Measurements from ENCODE around the gene CCDC51. TPM values are rescaled to one million over a fixed set of nuclear protein-coding genes. Genes with fewer than 3 reads are reported as not detected.

The CCDC51 gene
- total and polyA plus RNA-seq, 2 of the 13 experiments (the other 11 are each of a cell fraction or from before 2014, with no cell fraction given): 18.1 to 29.4 TPM

GRCh38 chr3:48439820-48440589 lies at the start of gene CCDC51, which contains the start of gene TMA7 (continued):
- peak; percentile 87 for TF ChIP-seq ZNF547 (CRISPR knock-in tag; IDR thresholded peaks at IDR 0.05)
- TF ChIP-seq ZFP36L2 (CRISPR knock-in tag; IDR thresholded peaks at IDR 0.05): no peak
- no peak for TF ChIP-seq PLRG1 (conservative IDR thresholded peaks at IDR 0.05)
- TF ChIP-seq ZNF670 (CRISPR knock-in tag; IDR thresholded peaks at IDR 0.05; ENCODE audit: borderline replicate concordance): peak; percentile 42; the same call in 1 of the 2 replicates
- no peak for TF ChIP-seq ZNF570 (CRISPR knock-in tag; IDR thresholded peaks at IDR 0.05; ENCODE audit: borderline replicate concordance)
- 0 out of 2 replicates have a peak, but pooled peaks have one; percentile 64 for TF ChIP-seq TIGD3 (CRISPR knock-in tag; IDR thresholded peaks at IDR 0.05; ENCODE audit: borderline replicate concordance)
- peak; percentile 71; the same call in 1 of the 2 replicates for TF ChIP-seq BCL3 (CRISPR knock-in tag; IDR thresholded peaks at IDR 0.05)
- no peak for TF ChIP-seq CCAR2 (optimal IDR thresholded peaks at IDR 0.05; ENCODE audit: low read depth, low read length)
- TF ChIP-seq TBL1XR1 (IDR thresholded peaks at IDR 0.05; ENCODE audit: borderline replicate concordance, low read length, partially characterized antibody): no peak
- TF ChIP-seq RELA (CRISPR knock-in tag; IDR thresholded peaks at IDR 0.05): no peak
- TF ChIP-seq ATF7-NPFF (CRISPR knock-in tag; IDR thresholded peaks at IDR 0.05; ENCODE audit: low read depth): peak; percentile 25; the same call in 1 of the 2 replicates
- TF ChIP-seq ZNF672 (CRISPR knock-in tag; IDR thresholded peaks at IDR 0.05): no peak
- peak; percentile 93 for TF ChIP-seq CREM (IDR thresholded peaks at IDR 0.05)
- TF ChIP-seq CREM (CRISPR knock-in tag; IDR thresholded peaks at IDR 0.05): peak; percentile 33; the same call in 1 of the 2 replicates
- TF ChIP-seq PRPF4 (IDR thresholded peaks at IDR 0.05; ENCODE audit: low read depth, low read length, poor library complexity, severe bottlenecking): no peak
- TF ChIP-seq E2F1 (CRISPR knock-in tag; IDR thresholded peaks at IDR 0.05): peak; percentile 82
- TF ChIP-seq ZFP1 (CRISPR knock-in tag; IDR thresholded peaks at IDR 0.05): no peak
- peak; percentile 79 to 86 for TF ChIP-seq POLR2A (IDR thresholded peaks at IDR 0.05; ENCODE audit: insufficient read depth in 1 of 2, low read depth in 2 of 2, low read length in 2 of 2)
- no peak for TF ChIP-seq TP53 (CRISPR knock-in tag; conservative IDR thresholded peaks at IDR 0.05)
- no peak for TF ChIP-seq ZZZ3 (CRISPR knock-in tag; IDR thresholded peaks at IDR 0.05; ENCODE audit: borderline replicate concordance)
- no peak for TF ChIP-seq RARG (CRISPR knock-in tag; IDR thresholded peaks at IDR 0.05; ENCODE audit: low read depth)
- peak; percentile 86 for TF ChIP-seq TAF1 (CRISPR knock-in tag; IDR thresholded peaks at IDR 0.05)
- TF ChIP-seq PHF5A (CRISPR knock-in tag; IDR thresholded peaks at IDR 0.05; ENCODE audit: low read depth, unreplicated experiment): peak; percentile 70
- TF ChIP-seq RNF2 (conservative IDR thresholded peaks at IDR 0.05; ENCODE audit: low read depth): peak; percentile 82; the same call in 1 of the 2 replicates
- TF ChIP-seq SRSF1 (optimal IDR thresholded peaks at IDR 0.05; ENCODE audit: low read depth, low read length): peak; percentile 82
- TF ChIP-seq E2F2 (CRISPR knock-in tag; IDR thresholded peaks at IDR 0.05; ENCODE audit: borderline replicate concordance): peak; percentile 35; the same call in 1 of the 2 replicates
- TF ChIP-seq REL (CRISPR knock-in tag; conservative IDR thresholded peaks at IDR 0.05): no peak
- no peak for TF ChIP-seq MATR3 (CRISPR knock-in tag; IDR thresholded peaks at IDR 0.05)

All from HepG2 (cell line).